HepG2 (cell line): Measurements from ENCODE around the gene TEDC1. TPM values are rescaled to one million over a fixed set of nuclear protein-coding genes. Genes with fewer than 3 reads are reported as not detected.

Experiments
- ATAC-seq: fragments of 200-7000 bp; cut with Tn5 transposase; 3 replicates; pipeline ENCODE4 v1.9.1; 2020; ENCODE audit warnings: mild to moderate bottlenecking, moderate library complexity
- BruUV-seq: library from RNA; stranded (reverse); fragments of 400-500 nt; replicated peaks from 2 replicates; lab custom pipeline; 2021; lab: Mats Ljungman, UMichigan
- CTCF ChIA-PET: fragments of 300-600 bp; formaldehyde crosslinking; extraction: SDS; loops from one replicate; lab custom pipeline; 2021; ENCODE audit warnings: low total read pairs, inconsistent platforms, low intra/inter-chr PET ratio; lab: Yijun Ruan, JAX
- POLR2A ChIA-PET: fragments of 350-600 bp; sonication (Branson Sonifier 250); formaldehyde crosslinking; loops from one replicate; lab custom pipeline; 2020; ENCODE audit warnings: antibody characterized with exemption, inconsistent platforms; lab: Yijun Ruan, JAX
- DNase-seq: peaks from one replicate; pipeline ENCODE4 v3.0.0-alpha.2; 2015; ENCODE audit warnings: low spot score
- FAIRE-seq: peaks from 3 replicates; lab custom pipeline; 2011; peaks lifted over from hg19 to GRCh38; lab: Jason Lieb, UNC
- H2AFZ ChIP-seq: one replicate; pipeline ENCODE4 v1.6.1; 2011; ENCODE audit warnings: low read length, inconsistent platforms
- H3K27ac ChIP-seq: fragments of 300-600 bp; 3 replicates; pipeline ENCODE4 v1.8.0; 2011; ENCODE audit warnings: mixed run types, mild to moderate bottlenecking, mixed read lengths, low read length, inconsistent platforms; ENCODE audit not compliant: insufficient read depth; ENCODE audit errors: extremely low read length
- H3K27me3 ChIP-seq, 2 experiments: fragments of 200-600 bp in 1 of 2; 2 replicates in 1 of 2; 3 replicates in 1 of 2; pipeline versions ENCODE4 v1.6.0 to v1.8.0; 2011; ENCODE audit warnings: low read length in 2 of 2, mild to moderate bottlenecking in 2 of 2, moderate library complexity in 2 of 2, inconsistent platforms in 1 of 2; ENCODE audit not compliant: insufficient read depth in 2 of 2, control insufficient read depth in 1 of 2
- H3K36me3 ChIP-seq, 2 experiments: fragments of 200-600 bp in 1 of 2; replicated peaks in 1 of 2; 2 replicates in 1 of 2; 3 replicates in 1 of 2; pipeline versions ENCODE4 v1.5.1 to v1.8.0; 2011; ENCODE audit warnings: low read length in 2 of 2, inconsistent platforms in 1 of 2; ENCODE audit not compliant: insufficient read depth in 2 of 2, control insufficient read depth in 1 of 2
- H3K4me1 ChIP-seq: 2 replicates; pipeline ENCODE4 v1.5.1; 2012; ENCODE audit warnings: low read length, inconsistent platforms; ENCODE audit not compliant: insufficient read depth
- H3K4me2 ChIP-seq: 2 replicates; pipeline ENCODE4 v1.6.0; 2011; ENCODE audit warnings: low read depth, low read length, inconsistent platforms
- H3K4me3 ChIP-seq, 3 experiments: fragments of 200-600 bp in 1 of 3; sonication (generic), shearing (Covaris generic) in 1 of 3; replicated peaks in 1 of 3; 2 replicates each; pipeline ENCODE4 v1.5.1; 2011 to 2016; ENCODE audit warnings: low read length in 3 of 3, inconsistent platforms in 2 of 3, low read depth in 2 of 3, mild to moderate bottlenecking in 2 of 3, control low read depth in 1 of 3, mixed read lengths in 1 of 3; ENCODE audit not compliant: insufficient read depth in 1 of 3
- H3K79me2 ChIP-seq: one replicate; pipeline ENCODE4 v1.6.1; 2011; ENCODE audit warnings: low read length, inconsistent platforms; ENCODE audit not compliant: insufficient read depth
- H3K9ac ChIP-seq: 2 replicates; pipeline ENCODE4 v1.6.0; 2011; ENCODE audit warnings: mild to moderate bottlenecking, low read depth, low read length, inconsistent platforms; ENCODE audit not compliant: insufficient read depth
- H3K9me3 ChIP-seq: 2 replicates; pipeline ENCODE4 v1.5.1; 2012; ENCODE audit warnings: mild to moderate bottlenecking, low read length
- H4K20me1 ChIP-seq: 2 replicates; pipeline ENCODE4 v1.6.0; 2011; ENCODE audit warnings: inconsistent platforms, mild to moderate bottlenecking, low read length, moderate library complexity; ENCODE audit not compliant: insufficient read depth
- KDM5A ChIP-seq: fragments of 200-600 bp; sonication (generic); IDR thresholded peaks from 2 replicates; pipeline ENCODE4 v1.7.0; 2018; ENCODE audit warnings: antibody characterized with exemption, mild to moderate bottlenecking, low read length, borderline replicate concordance
- PAWR ChIP-seq: sonication (generic); formaldehyde crosslinking; IDR thresholded peaks from 2 replicates; pipeline ENCODE4 v1.4.0; 2020; ENCODE audit warnings: missing genetic modification reagents, mild to moderate bottlenecking, borderline replicate concordance
- RARA ChIP-seq: IDR thresholded peaks from 2 replicates; pipeline ENCODE4 v1.6.1; 2016; ENCODE audit warnings: missing genetic modification reagents, missing compliant biosample characterization
- SMAD9 ChIP-seq: sonication (generic); formaldehyde crosslinking; IDR thresholded peaks from 2 replicates; pipeline ENCODE4 v1.5.1; 2020; ENCODE audit warnings: mild to moderate bottlenecking, missing genetic modification reagents
- SNAI1 ChIP-seq: sonication (generic); formaldehyde crosslinking; IDR thresholded peaks from 2 replicates; pipeline ENCODE4 v1.5.0; 2020; ENCODE audit warnings: mild to moderate bottlenecking, missing genetic modification reagents, borderline replicate concordance
- TBL1XR1 ChIP-seq: fragments of 150-350 bp; IDR thresholded peaks from 2 replicates; pipeline ENCODE4 v1.6.1; 2014; ENCODE audit warnings: borderline replicate concordance, low read length; ENCODE audit not compliant: partially characterized antibody
- ZBTB20 ChIP-seq: sonication (generic); formaldehyde crosslinking; IDR thresholded peaks from 2 replicates; pipeline ENCODE4 v1.8.1; 2023; ENCODE audit warnings: missing genetic modification reagents, low read depth, mild to moderate bottlenecking, borderline replicate concordance
- ZFAT ChIP-seq: sonication (generic); formaldehyde crosslinking; conservative IDR thresholded peaks from 2 replicates; pipeline ENCODE4 v1.8.1; 2023; ENCODE audit warnings: missing genetic modification reagents, inconsistent platforms
- ZNF451 ChIP-seq: sonication (generic); formaldehyde crosslinking; IDR thresholded peaks from 2 replicates; pipeline ENCODE4 v1.5.0; 2020; ENCODE audit warnings: mild to moderate bottlenecking, missing genetic modification reagents
- ZNF563 ChIP-seq: sonication (generic); formaldehyde crosslinking; IDR thresholded peaks from 2 replicates; pipeline ENCODE4 v1.8.0; 2022; ENCODE audit warnings: mild to moderate bottlenecking, moderate library complexity, missing genetic modification reagents
- ZNF598 ChIP-seq: sonication (generic); formaldehyde crosslinking; IDR thresholded peaks from 2 replicates; pipeline ENCODE4 v1.5.1; 2020; ENCODE audit warnings: mild to moderate bottlenecking, missing genetic modification reagents, borderline replicate concordance
- ZNF768 ChIP-seq: sonication (generic); formaldehyde crosslinking; IDR thresholded peaks from 2 replicates; pipeline ENCODE4 v1.4.0; 2020; ENCODE audit warnings: missing genetic modification reagents
- ZSCAN22 ChIP-seq: sonication (generic); formaldehyde crosslinking; IDR thresholded peaks from 2 replicates; pipeline ENCODE4 v1.4.0; 2020; ENCODE audit warnings: mild to moderate bottlenecking, missing genetic modification reagents
- WGBS: methylation state at CpG from one replicate; pipeline ENCODE4 v1.1.6; 2017; ENCODE audit warnings: low lambda C conversion rate; 5-methylcytosine and 5-hydroxymethylcytosine counted together
- in situ Hi-C: cut with HindIII; loops from 2 replicates; pipeline ENCODE4 v1.10.0; 2017; ENCODE audit warnings: low pct_unique_long_range_greater_than_20kb; ENCODE audit not compliant: extremely low pct_ligation_motif_present
- intact Hi-C: fragments of 100-400 bp; cut with micrococcal nuclease; formaldehyde crosslinking; loops from one replicate; pipeline ENCODE4 v1.10.0; 2022; ENCODE audit not compliant: unreplicated experiment
- polyA plus RNA-seq, 8 experiments: library from polyadenylated mRNA; depleted of rRNA in 3 of 8; stranded (reverse) in 7 of 8; unstranded in 1 of 8; fragments of >200 nt; fragmentation: Illumina TruSeq in 4 of 8; extraction: Trizol in 4 of 8; gene quantifications; 2 replicates each; pipeline versions ENCODE4 v1.2.1 to v1.2.3, GENCODE V29; 2011 to 2016; ENCODE audit warnings: low read depth in 4 of 8, missing spikeins in 1 of 8, mixed read lengths in 1 of 8; ENCODE audit not compliant: insufficient read depth in 1 of 8
- total RNA-seq, 5 experiments: library from RNA; depleted of rRNA; stranded (reverse); fragments of >200 nt; fragmentation: Illumina TruSeq; extraction: Trizol; gene quantifications; 2 replicates each; pipeline ENCODE4 v1.2.3, GENCODE V29; 2016; ENCODE audit warnings: low read depth in 1 of 5
- TF ChIP-seq, protein P1 (sequence below): sonication (generic); formaldehyde crosslinking; IDR thresholded peaks from 2 replicates; pipeline ENCODE4 v1.5.1; 2020; ENCODE audit warnings: mild to moderate bottlenecking, missing genetic modification reagents, moderate library complexity
- TF ChIP-seq, protein P2 (sequence below): sonication (generic); formaldehyde crosslinking; IDR thresholded peaks from 2 replicates; pipeline ENCODE4 v1.4.0; 2020; ENCODE audit warnings: missing genetic modification reagents
- TF ChIP-seq, protein P3 (sequence below): IDR thresholded peaks from 2 replicates; pipeline ENCODE4 v1.6.1; 2016; ENCODE audit warnings: low read depth, borderline replicate concordance

The TEDC1 gene
- total and polyA plus RNA-seq, 2 of the 13 experiments (the other 11 are each of a cell fraction or from before 2014, with no cell fraction given) = 5.7 to 27.4 TPM

DNA sequence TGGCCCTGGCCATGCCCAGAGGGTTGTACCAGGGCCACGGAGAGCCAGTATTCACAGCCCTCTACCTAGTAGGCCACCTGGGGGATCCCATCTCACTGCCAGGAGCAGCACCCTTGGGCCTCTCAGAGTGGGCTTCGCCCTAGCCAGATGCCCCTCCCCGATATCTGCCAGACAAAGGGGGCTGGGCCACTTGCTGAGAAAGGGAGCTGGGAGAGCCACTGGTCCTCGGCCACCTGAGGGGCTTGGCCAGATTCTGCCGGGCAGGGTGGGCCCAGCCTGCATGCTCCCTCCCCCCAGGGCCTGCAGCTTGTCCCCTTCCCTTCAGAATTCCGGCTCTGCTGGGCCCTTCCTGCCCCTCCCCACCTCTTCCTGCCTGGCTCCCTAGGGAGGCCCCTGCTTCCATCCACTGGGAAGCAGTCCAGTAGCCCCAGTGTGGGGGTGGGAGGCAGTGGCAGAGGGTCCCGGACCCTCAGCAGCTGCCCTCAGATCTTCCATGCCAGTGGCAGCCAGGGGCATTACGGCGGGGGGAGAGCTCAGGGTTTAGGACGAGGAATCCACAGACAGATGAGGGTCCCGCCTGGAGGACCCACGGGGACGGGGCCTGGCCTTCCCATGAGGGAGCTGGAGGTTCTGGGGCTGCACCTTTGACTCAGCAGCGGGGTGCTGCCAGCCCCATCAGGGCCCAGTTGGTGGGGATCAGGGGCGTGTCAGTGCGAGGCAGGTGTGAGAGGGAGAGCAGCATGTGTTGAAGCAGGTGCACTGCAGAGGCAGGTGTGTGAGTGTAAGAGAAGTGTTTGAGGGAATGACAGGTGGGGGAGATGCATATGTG lies 14.0 kb upstream of the TEDC1 start:
- peaks cover 45% of the 10 kb centered on the region for H3K4me1 ChIP-seq
- peak overlapping the region; percentile 71 to 83 (median 81) for H3K4me3 ChIP-seq
- H4K20me1 ChIP-seq = 0 out of 2 replicates have a peak, but pooled peaks cover 2% of the 10 kb centered on the region
- peak overlapping the region; percentile 78 for H3K9ac ChIP-seq
- WGBS = 92% methylated on average over 9 of the region's 16 CpGs
- intact Hi-C loops = no loop called here
- H2AFZ ChIP-seq = no peak overlapping the region
- DNase-seq (no peak), ATAC-seq (no peak), FAIRE-seq (no peak)
- peak overlapping the region; percentile 99 for H3K4me2 ChIP-seq
- H3K9me3 ChIP-seq = no peaks in the 10 kb centered on the region
- peaks cover 0 to 4% of the 10 kb centered on the region in 2 experiments; a peak in 2 of 5 replicates for H3K27me3 ChIP-seq
- no peaks in the 10 kb centered on the region for H3K36me3 ChIP-seq
- no TSS peak for BruUV-seq
- POLR2A ChIA-PET = interaction anchor here (0.9 to 1.4 kb wide), 4 partner anchors 9 to 176 kb away, joined by 3 to 4 read pairs (median 3); partner anchors contain the start of genes BRF1 and CRIP1
- no peaks in the 10 kb centered on the region for H3K79me2 ChIP-seq
- CTCF ChIA-PET = no interaction called here
- in situ Hi-C loops = no loop called here
- H3K27ac ChIP-seq = peak overlapping the region; percentile 82
- TF ChIP-seq ZBTB20 (CRISPR knock-in tag) = no peak
- no peak for TF ChIP-seq PAWR (CRISPR knock-in tag)
- TF ChIP-seq TBL1XR1 = no peak
- TF ChIP-seq ZNF768 = 0 out of 2 replicates have a peak, but pooled peaks have one; percentile 0
- no peak for TF ChIP-seq ZSCAN22
- TF ChIP-seq KDM5A = no peak
- 0 out of 2 replicates have a peak, but pooled peaks have one; percentile 48 for TF ChIP-seq ZNF563 (CRISPR knock-in tag)
- 0 out of 2 replicates have a peak, but pooled peaks have one; percentile 0 for TF ChIP-seq SNAI1 (CRISPR knock-in tag)
- TF ChIP-seq, protein P1, sequence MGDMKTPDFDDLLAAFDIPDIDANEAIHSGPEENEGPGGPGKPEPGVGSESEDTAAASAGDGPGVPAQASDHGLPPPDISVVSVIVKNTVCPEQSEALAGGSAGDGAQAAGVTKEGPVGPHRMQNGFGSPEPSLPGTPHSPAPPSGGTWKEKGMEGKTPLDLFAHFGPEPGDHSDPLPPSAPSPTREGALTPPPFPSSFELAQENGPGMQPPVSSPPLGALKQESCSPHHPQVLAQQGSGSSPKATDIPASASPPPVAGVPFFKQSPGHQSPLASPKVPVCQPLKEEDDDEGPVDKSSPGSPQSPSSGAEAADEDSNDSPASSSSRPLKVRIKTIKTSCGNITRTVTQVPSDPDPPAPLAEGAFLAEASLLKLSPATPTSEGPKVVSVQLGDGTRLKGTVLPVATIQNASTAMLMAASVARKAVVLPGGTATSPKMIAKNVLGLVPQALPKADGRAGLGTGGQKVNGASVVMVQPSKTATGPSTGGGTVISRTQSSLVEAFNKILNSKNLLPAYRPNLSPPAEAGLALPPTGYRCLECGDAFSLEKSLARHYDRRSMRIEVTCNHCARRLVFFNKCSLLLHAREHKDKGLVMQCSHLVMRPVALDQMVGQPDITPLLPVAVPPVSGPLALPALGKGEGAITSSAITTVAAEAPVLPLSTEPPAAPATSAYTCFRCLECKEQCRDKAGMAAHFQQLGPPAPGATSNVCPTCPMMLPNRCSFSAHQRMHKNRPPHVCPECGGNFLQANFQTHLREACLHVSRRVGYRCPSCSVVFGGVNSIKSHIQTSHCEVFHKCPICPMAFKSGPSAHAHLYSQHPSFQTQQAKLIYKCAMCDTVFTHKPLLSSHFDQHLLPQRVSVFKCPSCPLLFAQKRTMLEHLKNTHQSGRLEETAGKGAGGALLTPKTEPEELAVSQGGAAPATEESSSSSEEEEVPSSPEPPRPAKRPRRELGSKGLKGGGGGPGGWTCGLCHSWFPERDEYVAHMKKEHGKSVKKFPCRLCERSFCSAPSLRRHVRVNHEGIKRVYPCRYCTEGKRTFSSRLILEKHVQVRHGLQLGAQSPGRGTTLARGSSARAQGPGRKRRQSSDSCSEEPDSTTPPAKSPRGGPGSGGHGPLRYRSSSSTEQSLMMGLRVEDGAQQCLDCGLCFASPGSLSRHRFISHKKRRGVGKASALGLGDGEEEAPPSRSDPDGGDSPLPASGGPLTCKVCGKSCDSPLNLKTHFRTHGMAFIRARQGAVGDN (CRISPR knock-in tag) = 0 out of 2 replicates have a peak, but pooled peaks have one; percentile 27
- no peak for TF ChIP-seq SMAD9 (CRISPR knock-in tag)
- 0 out of 2 replicates have a peak, but pooled peaks have one; percentile 56 for TF ChIP-seq ZNF451
- TF ChIP-seq, protein P2, sequence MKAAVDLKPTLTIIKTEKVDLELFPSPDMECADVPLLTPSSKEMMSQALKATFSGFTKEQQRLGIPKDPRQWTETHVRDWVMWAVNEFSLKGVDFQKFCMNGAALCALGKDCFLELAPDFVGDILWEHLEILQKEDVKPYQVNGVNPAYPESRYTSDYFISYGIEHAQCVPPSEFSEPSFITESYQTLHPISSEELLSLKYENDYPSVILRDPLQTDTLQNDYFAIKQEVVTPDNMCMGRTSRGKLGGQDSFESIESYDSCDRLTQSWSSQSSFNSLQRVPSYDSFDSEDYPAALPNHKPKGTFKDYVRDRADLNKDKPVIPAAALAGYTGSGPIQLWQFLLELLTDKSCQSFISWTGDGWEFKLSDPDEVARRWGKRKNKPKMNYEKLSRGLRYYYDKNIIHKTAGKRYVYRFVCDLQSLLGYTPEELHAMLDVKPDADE = no peak
- TF ChIP-seq ZNF598 (CRISPR knock-in tag) = 0 out of 2 replicates have a peak, but pooled peaks have one; percentile 7
- TF ChIP-seq, protein P3, sequence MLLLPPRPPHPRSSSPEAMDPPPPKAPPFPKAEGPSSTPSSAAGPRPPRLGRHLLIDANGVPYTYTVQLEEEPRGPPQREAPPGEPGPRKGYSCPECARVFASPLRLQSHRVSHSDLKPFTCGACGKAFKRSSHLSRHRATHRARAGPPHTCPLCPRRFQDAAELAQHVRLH = no peak
- TF ChIP-seq RARA = no peak
- no peak for TF ChIP-seq ZFAT (CRISPR knock-in tag)
